ENCODE results near the gene TFF2.
A peak's percentile ranks its signal among the peaks of the same experiment; 100 is the strongest.

Gene TFF2

GRCh38 chr21:42395905-42396651 lies 45.3 kb upstream of the TFF2 start, which contains the start of gene TMPRSS3:
Gene TMPRSS3, minus strand, starts transcription at chr21:42396052. Its CDS starts 635 bp downstream, at chr21:42395417.
- ChIA-PET CTCF (interaction anchor here (1.5 kb wide), 1 partner anchor 8 kb away, joined by 3 read pairs; the partner anchor contains the start of gene UBASH3A), POLR2A (no interaction called here)
- TF ChIP-seq, protein P1, sequence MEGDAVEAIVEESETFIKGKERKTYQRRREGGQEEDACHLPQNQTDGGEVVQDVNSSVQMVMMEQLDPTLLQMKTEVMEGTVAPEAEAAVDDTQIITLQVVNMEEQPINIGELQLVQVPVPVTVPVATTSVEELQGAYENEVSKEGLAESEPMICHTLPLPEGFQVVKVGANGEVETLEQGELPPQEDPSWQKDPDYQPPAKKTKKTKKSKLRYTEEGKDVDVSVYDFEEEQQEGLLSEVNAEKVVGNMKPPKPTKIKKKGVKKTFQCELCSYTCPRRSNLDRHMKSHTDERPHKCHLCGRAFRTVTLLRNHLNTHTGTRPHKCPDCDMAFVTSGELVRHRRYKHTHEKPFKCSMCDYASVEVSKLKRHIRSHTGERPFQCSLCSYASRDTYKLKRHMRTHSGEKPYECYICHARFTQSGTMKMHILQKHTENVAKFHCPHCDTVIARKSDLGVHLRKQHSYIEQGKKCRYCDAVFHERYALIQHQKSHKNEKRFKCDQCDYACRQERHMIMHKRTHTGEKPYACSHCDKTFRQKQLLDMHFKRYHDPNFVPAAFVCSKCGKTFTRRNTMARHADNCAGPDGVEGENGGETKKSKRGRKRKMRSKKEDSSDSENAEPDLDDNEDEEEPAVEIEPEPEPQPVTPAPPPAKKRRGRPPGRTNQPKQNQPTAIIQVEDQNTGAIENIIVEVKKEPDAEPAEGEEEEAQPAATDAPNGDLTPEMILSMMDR (IDR thresholded peaks at IDR 0.05; ENCODE audit: control extremely low read depth, extremely low read depth, low read depth, missing control alignments): no peak
- no peak for DNase-seq (ENCODE audit: extremely low spot score)

DNA sequence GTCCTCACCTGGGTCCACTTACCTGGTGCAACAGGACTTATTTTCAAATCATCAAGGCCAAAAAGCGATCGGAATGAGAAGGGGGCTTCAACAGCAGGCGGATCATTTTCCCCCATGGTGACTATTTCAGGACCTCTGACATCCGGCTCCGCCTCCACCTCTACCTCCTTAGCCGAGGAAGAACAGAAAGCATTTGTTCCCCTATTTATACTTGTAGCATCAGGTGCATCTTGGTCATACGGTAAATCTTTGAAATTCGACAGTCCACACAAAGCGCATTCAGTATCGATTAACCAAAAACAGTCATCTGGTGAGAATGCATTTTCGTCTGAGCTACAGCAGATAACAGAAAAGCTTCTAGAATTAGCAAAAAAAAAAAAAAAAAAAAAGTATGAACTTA lies 44.5 kb upstream of the TFF2 start:
- ChIA-PET POLR2A (no interaction called here), CTCF (interaction anchor here (1.5 kb wide), 1 partner anchor 9 kb away, joined by 3 read pairs; the partner anchor contains the start of gene UBASH3A)
- TF ChIP-seq, protein P1 (IDR thresholded peaks at IDR 0.05; ENCODE audit: control extremely low read depth, extremely low read depth, low read depth, missing control alignments): no peak
- no peak for DNase-seq (ENCODE audit: extremely low spot score)

DNA sequence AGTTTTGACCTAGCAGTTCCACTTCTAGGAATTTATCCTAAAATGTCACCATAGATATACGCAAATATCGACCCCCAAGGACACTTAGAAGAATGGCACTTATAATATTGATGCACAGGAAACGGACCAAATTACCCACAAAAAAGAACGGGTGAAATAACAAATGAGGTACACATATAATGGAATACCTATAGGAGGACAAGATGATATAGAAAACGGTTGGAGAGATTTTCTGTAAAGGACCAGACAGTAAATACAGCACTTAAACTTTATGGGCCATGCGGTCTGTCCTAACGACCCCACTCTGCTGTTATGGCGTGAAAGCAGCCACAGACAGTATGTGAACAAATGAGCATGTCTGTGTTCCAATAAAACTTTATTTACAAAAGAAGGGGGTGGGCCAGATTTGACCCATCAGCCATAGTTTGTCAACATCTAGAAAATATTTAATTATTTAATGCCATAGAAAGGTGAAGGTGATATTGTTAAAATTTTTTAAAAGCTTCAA lies 42.7 kb upstream of the TFF2 start:
- TF ChIP-seq, protein P1 (IDR thresholded peaks at IDR 0.05; ENCODE audit: control extremely low read depth, extremely low read depth, low read depth, missing control alignments): no peak
- no peak for DNase-seq (ENCODE audit: extremely low spot score)
- POLR2A ChIA-PET: interaction anchor here (1.0 kb wide), 1 partner anchor 32 kb away, joined by 3 read pairs; no protein-coding TSS in a partner anchor
- CTCF ChIA-PET: interaction anchor here (0.9 to 3.3 kb wide), 10 partner anchors 11 to 83 kb away, joined by 3 to 13 read pairs (median 4); no protein-coding TSS in a partner anchor

- ChIA-PET CTCF (interaction anchor here (1.0 to 3.3 kb wide), 10 partner anchors 11 to 134 kb away, joined by 3 to 13 read pairs (median 4); no protein-coding TSS in a partner anchor), POLR2A (interaction anchor here (1.0 kb wide), 1 partner anchor 32 kb away, joined by 3 read pairs; no protein-coding TSS in a partner anchor)
- TF ChIP-seq, protein P1 (IDR thresholded peaks at IDR 0.05; ENCODE audit: control extremely low read depth, extremely low read depth, low read depth, missing control alignments): no peak
- DNase-seq (ENCODE audit: extremely low spot score): peak; percentile 72
Measured at GRCh38 chr21:42392731-42393442, 42.1 kb upstream of the TFF2 start.

- DNase-seq (ENCODE audit: extremely low spot score): no peak
- TF ChIP-seq, protein P1 (IDR thresholded peaks at IDR 0.05; ENCODE audit: control extremely low read depth, extremely low read depth, low read depth, missing control alignments): no peak
- CTCF ChIA-PET: interaction anchor here (1.9 to 3.3 kb wide), 3 partner anchors 11 to 35 kb away, joined by 4 to 13 read pairs (median 5); no protein-coding TSS in a partner anchor
- POLR2A ChIA-PET: no interaction called here
Measured at GRCh38 chr21:42391297-42391696, 40.5 kb upstream of the TFF2 start.

- CTCF ChIA-PET: no interaction called here
- POLR2A ChIA-PET: no interaction called here
- TF ChIP-seq, protein P1 (IDR thresholded peaks at IDR 0.05; ENCODE audit: control extremely low read depth, extremely low read depth, low read depth, missing control alignments): no peak
- no peak for DNase-seq (ENCODE audit: extremely low spot score)
Measured at GRCh38 chr21:42390696-42391095, 39.9 kb upstream of the TFF2 start.

Data from GM10248 (cell line).